ENCODE measurements around the gene FOXC1.

- TF ChIP-seq PBX3 (IDR thresholded peaks at IDR 0.05) (no peak), CTCF (IDR thresholded peaks at IDR 0.05) (no peak), POLR2A (IDR thresholded peaks at IDR 0.05; ENCODE audit: low read length) (no peak), BHLHE40 (IDR thresholded peaks at IDR 0.05; ENCODE audit: low read depth, low read length) (no peak), MYC (IDR thresholded peaks at IDR 0.05; ENCODE audit: borderline replicate concordance, low read length) (no peak)
These were observed 4.5 kb upstream of the FOXC1 start for GRCh38 chr6:1605004-1605892.
